HCT116 (cell line): Measurements from ENCODE around the gene XRN2. TPM values are rescaled to one million over a fixed set of nuclear protein-coding genes. Genes with fewer than 3 reads are reported as not detected.

Experiments used
- ATAC-seq: fragments of 200-7000 bp; cut with Tn5 transposase; 2 replicates; pipeline ENCODE4 v1.9.1; 2020; ENCODE audit warnings: mild to moderate bottlenecking, moderate library complexity
- BruUV-seq: library from RNA; stranded (reverse); fragments of 400-500 nt; replicated peaks from 2 replicates; lab custom pipeline; 2021; lab: Mats Ljungman, UMichigan
- CTCF ChIA-PET: fragments of 300-600 bp; sonication (Branson Sonifier 250); formaldehyde crosslinking; loops from one replicate; lab custom pipeline; 2021; ENCODE audit warnings: antibody characterized with exemption; lab: Charles Lee
- POLR2A ChIA-PET: fragments of 300-600, 350-600 bp; sonication (Branson Sonifier 250); formaldehyde crosslinking; loops from one replicate; lab custom pipeline; 2021; ENCODE audit warnings: antibody characterized with exemption; lab: Charles Lee
- RAD21 ChIA-PET, 2 experiments: fragments of 300-600 bp; sonication (Branson Sonifier 250); formaldehyde crosslinking; loops; one replicate each; lab custom pipeline; 2023; ENCODE audit warnings: low total read pairs in 2 of 2; ENCODE audit not compliant: uncharacterized antibody in 2 of 2, unreplicated experiment in 2 of 2, low non-redundant PET in 1 of 2; lab: Charles Lee
- DNase-seq: peaks from one replicate; pipeline ENCODE4 v3.0.0-alpha.2; 2010; ENCODE audit warnings: low read depth, low spot score
- H2AFZ ChIP-seq: fragments of 200-600 bp; shearing (Covaris generic), sonication (generic); 2 replicates; pipeline ENCODE4 v1.6.1; 2017; ENCODE audit warnings: low read depth, mixed run types, mixed read lengths, antibody characterized with exemption, low read length; ENCODE audit not compliant: poor library complexity, severe bottlenecking
- H3K27ac ChIP-seq: 2 replicates; pipeline ENCODE4 v1.5.1; 2012; ENCODE audit warnings: low read depth, low read length
- H3K27me3 ChIP-seq: fragments of 200-600 bp; sonication (generic); 2 replicates; pipeline ENCODE4 v1.6.1; 2016; ENCODE audit warnings: mixed run types, low read length, mixed read lengths; ENCODE audit not compliant: insufficient read depth
- H3K36me3 ChIP-seq, 2 experiments: fragments of 200-500 bp in 1 of 2; fragments of 200-600 bp in 1 of 2; sonication (Bioruptor generic) in 1 of 2; sonication (generic) in 1 of 2; 2 replicates each; pipeline versions ENCODE4 v1.5.1 to v1.6.1; 2014 to 2016; ENCODE audit warnings: low read length in 2 of 2, inconsistent platforms in 1 of 2, mixed read lengths in 1 of 2, mixed run types in 1 of 2; ENCODE audit not compliant: insufficient read depth in 2 of 2, control insufficient read depth in 1 of 2
- H3K4me1 ChIP-seq, 2 experiments: fragments of 200-600 bp in 1 of 2; sonication (generic) in 1 of 2; 2 replicates each; pipeline versions ENCODE4 v1.5.1 to v1.6.1; 2012 to 2017; ENCODE audit warnings: low read length in 2 of 2, inconsistent platforms in 1 of 2, mild to moderate bottlenecking in 1 of 2, mixed read lengths in 1 of 2, mixed run types in 1 of 2, moderate library complexity in 1 of 2; ENCODE audit not compliant: insufficient read depth in 2 of 2, control insufficient read depth in 1 of 2
- H3K4me2 ChIP-seq: fragments of 200-600 bp; sonication (generic); 2 replicates; pipeline ENCODE4 v1.6.1; 2017; ENCODE audit warnings: mixed run types, low read length, mixed read lengths
- H3K4me3 ChIP-seq, 2 experiments: fragments of 200-600 bp in 1 of 2; sonication (generic) in 1 of 2; replicated peaks in 1 of 2; 2 replicates each; pipeline ENCODE4 v1.5.1; 2011 to 2016; ENCODE audit warnings: low read length in 2 of 2, control low read depth in 1 of 2, low read depth in 1 of 2, mild to moderate bottlenecking in 1 of 2, mixed read lengths in 1 of 2, mixed run types in 1 of 2
- H3K79me2 ChIP-seq: fragments of 200-600 bp; sonication (generic); 2 replicates; pipeline ENCODE4 v1.6.1; 2017; ENCODE audit warnings: mild to moderate bottlenecking, mixed run types, low read length, moderate library complexity, mixed read lengths; ENCODE audit not compliant: insufficient read depth
- H3K9ac ChIP-seq: fragments of 200-600 bp; sonication (generic); 2 replicates; pipeline ENCODE4 v1.6.1; 2016; ENCODE audit warnings: low read length, mixed read lengths
- H3K9me2 ChIP-seq: fragments of 200-600 bp; sonication (generic), shearing (Covaris generic); 2 replicates; pipeline ENCODE4 v1.6.1; 2017; ENCODE audit warnings: mixed run types, mild to moderate bottlenecking, moderate library complexity; ENCODE audit not compliant: insufficient read depth
- H3K9me3 ChIP-seq, 2 experiments: fragments of 200-500 bp in 1 of 2; fragments of 200-600 bp in 1 of 2; sonication (Bioruptor generic) in 1 of 2; sonication (generic) in 1 of 2; 2 replicates each; pipeline ENCODE4 v1.6.1; 2014 to 2017; ENCODE audit warnings: low read length in 2 of 2, mixed read lengths in 2 of 2, inconsistent platforms in 1 of 2, low read depth in 1 of 2, mild to moderate bottlenecking in 1 of 2, mixed run types in 1 of 2, moderate library complexity in 1 of 2; ENCODE audit not compliant: control insufficient read depth in 1 of 2, insufficient read depth in 1 of 2
- H4K20me1 ChIP-seq: fragments of 200-600 bp; sonication (generic), shearing (Covaris generic); 2 replicates; pipeline ENCODE4 v1.6.1; 2017; ENCODE audit warnings: mixed run types, mild to moderate bottlenecking, moderate library complexity; ENCODE audit not compliant: insufficient read depth
- CBX3 ChIP-seq: IDR thresholded peaks from 2 replicates; pipeline ENCODE4 v1.6.1; 2012; ENCODE audit warnings: low read depth
- CEBPB ChIP-seq: IDR thresholded peaks from 2 replicates; pipeline ENCODE4 v1.6.1; 2012; ENCODE audit warnings: low read depth
- ELF1 ChIP-seq: IDR thresholded peaks from 2 replicates; pipeline ENCODE4 v1.6.1; 2012; ENCODE audit warnings: low read depth, borderline replicate concordance
- EZH2 ChIP-seq: fragments of 200-600 bp; sonication (generic); IDR thresholded peaks from 2 replicates; pipeline ENCODE4 v1.6.1; 2017; ENCODE audit warnings: antibody characterized with exemption, mixed run types
- POLR2AphosphoS5 ChIP-seq: IDR thresholded peaks from 2 replicates; pipeline ENCODE4 v1.6.1; 2011; ENCODE audit warnings: mild to moderate bottlenecking, low read depth, low read length, moderate library complexity
- RAD21 ChIP-seq: IDR thresholded peaks from 2 replicates; pipeline ENCODE4 v1.6.1; 2012; ENCODE audit warnings: low read depth, mild to moderate bottlenecking
- SIN3A ChIP-seq: IDR thresholded peaks from 2 replicates; pipeline ENCODE4 v1.6.1; 2012; ENCODE audit warnings: low read depth
- YY1 ChIP-seq: IDR thresholded peaks from 2 replicates; pipeline ENCODE4 v1.6.1; 2011; ENCODE audit warnings: low read length, low read depth, moderate library complexity, mild to moderate bottlenecking; ENCODE audit not compliant: insufficient replicate concordance; ENCODE audit errors: extremely low read depth
- intact Hi-C: fragments of 100-400 bp; cut with micrococcal nuclease; formaldehyde crosslinking; loops from 2 replicates; pipeline ENCODE4 v1.10.0; 2022
- total RNA-seq: library from RNA; stranded (reverse); gene quantifications from one replicate; pipeline ENCODE4 v1.2.1, GENCODE V29; 2021; ENCODE audit not compliant: unreplicated experiment
- TF ChIP-seq, protein P1 (sequence below), 3 experiments: fragments of 200-600 bp in 1 of 3; sonication (generic) in 1 of 3; IDR thresholded peaks in 2 of 3; conservative IDR thresholded peaks in 1 of 3; 2 replicates each; pipeline ENCODE4 v1.5.1; 2012 to 2017; ENCODE audit warnings: low read depth in 2 of 3, low read length in 2 of 3, antibody characterized with exemption in 1 of 3, borderline replicate concordance in 1 of 3, control low read depth in 1 of 3, mild to moderate bottlenecking in 1 of 3, mixed read lengths in 1 of 3, mixed run types in 1 of 3, moderate library complexity in 1 of 3; ENCODE audit not compliant: insufficient read depth in 1 of 3
- TF ChIP-seq, protein P2 (sequence below): IDR thresholded peaks from 2 replicates; pipeline ENCODE4 v1.6.1; 2011; ENCODE audit warnings: mild to moderate bottlenecking, low read length, moderate library complexity; ENCODE audit not compliant: insufficient replicate concordance; ENCODE audit errors: extremely low read depth

XRN2 gene
- total RNA-seq, 1 experiment from 2014 or later: 101 TPM

DNA sequence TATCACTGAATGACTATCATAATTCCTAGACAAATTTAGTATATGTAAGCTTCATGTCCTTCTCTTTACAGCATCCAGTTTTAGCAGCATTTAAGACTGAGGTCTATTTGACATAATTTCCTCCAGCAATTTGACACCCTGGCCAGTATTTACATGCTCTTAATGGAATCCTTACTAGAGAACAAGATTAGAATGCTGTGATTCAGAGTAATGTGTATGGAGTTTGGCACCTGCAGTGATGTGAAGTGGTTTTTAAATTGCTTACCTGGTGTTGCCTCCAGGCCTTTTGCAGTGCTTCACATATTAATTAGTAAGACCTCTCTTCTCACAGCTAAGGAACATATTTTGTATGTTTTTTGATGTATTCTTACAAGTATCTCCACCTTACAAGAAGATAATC is 84.4 kb downstream of the XRN2 start:
- ATAC-seq: no peak
- ChIA-PET POLR2A (no interaction called here), RAD21 (no interaction called here), CTCF (no interaction called here)
- Histone ChIP-seq H4K20me1 (no peaks in the 10 kb centered on the region), H3K27me3 (no peaks in the 10 kb centered on the region), H3K27ac (no peak overlapping the region), H3K4me2 (no peak overlapping the region), H3K4me1 (no peaks in the 10 kb centered on the region), H3K79me2 (no peaks in the 10 kb centered on the region), H3K36me3 (peaks cover 11 to 34% of the 10 kb centered on the region in 2 experiments; a peak in 3 of 4 replicates), H2AFZ (no peak overlapping the region), H3K9me3 (no peaks in the 10 kb centered on the region), H3K4me3 (no peak overlapping the region), H3K9ac (no peak overlapping the region), H3K9me2 (no peaks in the 10 kb centered on the region)
- DNase-seq: no peak
- TF ChIP-seq POLR2AphosphoS5 (no peak), CBX3 (no peak), ELF1 (no peak), CEBPB (no peak), EZH2 (no peak), RAD21 (no peak), YY1 (no peak), SIN3A (no peak)
- TF ChIP-seq, protein P1, sequence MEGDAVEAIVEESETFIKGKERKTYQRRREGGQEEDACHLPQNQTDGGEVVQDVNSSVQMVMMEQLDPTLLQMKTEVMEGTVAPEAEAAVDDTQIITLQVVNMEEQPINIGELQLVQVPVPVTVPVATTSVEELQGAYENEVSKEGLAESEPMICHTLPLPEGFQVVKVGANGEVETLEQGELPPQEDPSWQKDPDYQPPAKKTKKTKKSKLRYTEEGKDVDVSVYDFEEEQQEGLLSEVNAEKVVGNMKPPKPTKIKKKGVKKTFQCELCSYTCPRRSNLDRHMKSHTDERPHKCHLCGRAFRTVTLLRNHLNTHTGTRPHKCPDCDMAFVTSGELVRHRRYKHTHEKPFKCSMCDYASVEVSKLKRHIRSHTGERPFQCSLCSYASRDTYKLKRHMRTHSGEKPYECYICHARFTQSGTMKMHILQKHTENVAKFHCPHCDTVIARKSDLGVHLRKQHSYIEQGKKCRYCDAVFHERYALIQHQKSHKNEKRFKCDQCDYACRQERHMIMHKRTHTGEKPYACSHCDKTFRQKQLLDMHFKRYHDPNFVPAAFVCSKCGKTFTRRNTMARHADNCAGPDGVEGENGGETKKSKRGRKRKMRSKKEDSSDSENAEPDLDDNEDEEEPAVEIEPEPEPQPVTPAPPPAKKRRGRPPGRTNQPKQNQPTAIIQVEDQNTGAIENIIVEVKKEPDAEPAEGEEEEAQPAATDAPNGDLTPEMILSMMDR (IDR thresholded peaks at IDR 0.05 in 2 of 3, conservative IDR thresholded peaks at IDR 0.05 in 1 of 3; ENCODE audit: borderline replicate concordance in 1 of 3, insufficient read depth in 1 of 3, low read depth in 2 of 3, low read length in 2 of 3): no peak
- TF ChIP-seq, protein P2, sequence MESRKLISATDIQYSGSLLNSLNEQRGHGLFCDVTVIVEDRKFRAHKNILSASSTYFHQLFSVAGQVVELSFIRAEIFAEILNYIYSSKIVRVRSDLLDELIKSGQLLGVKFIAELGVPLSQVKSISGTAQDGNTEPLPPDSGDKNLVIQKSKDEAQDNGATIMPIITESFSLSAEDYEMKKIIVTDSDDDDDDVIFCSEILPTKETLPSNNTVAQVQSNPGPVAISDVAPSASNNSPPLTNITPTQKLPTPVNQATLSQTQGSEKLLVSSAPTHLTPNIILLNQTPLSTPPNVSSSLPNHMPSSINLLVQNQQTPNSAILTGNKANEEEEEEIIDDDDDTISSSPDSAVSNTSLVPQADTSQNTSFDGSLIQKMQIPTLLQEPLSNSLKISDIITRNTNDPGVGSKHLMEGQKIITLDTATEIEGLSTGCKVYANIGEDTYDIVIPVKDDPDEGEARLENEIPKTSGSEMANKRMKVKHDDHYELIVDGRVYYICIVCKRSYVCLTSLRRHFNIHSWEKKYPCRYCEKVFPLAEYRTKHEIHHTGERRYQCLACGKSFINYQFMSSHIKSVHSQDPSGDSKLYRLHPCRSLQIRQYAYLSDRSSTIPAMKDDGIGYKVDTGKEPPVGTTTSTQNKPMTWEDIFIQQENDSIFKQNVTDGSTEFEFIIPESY: no peak
- BruUV-seq: no TSS peak
- intact Hi-C loops: no loop called here
